ENCODE data around the gene IMP4. TPM values are rescaled to one million over a fixed set of nuclear protein-coding genes. Genes with fewer than 3 reads are reported as not detected.

The IMP4 gene
- total RNA-seq, 1 donor, result 55.7 TPM

GRCh38 chr2:130310881-130311280 is 31.8 kb upstream of the IMP4 start:
- Histone ChIP-seq H3K27ac (ENCODE audit: low read depth, low read length) (no peak overlapping the region), H3K79me2 (ENCODE audit: insufficient read depth, low read length) (no peaks in the 10 kb centered on the region), H2AFZ (ENCODE audit: low read length) (no peak overlapping the region), H4K20me1 (ENCODE audit: insufficient read depth, low read length) (no peaks in the 10 kb centered on the region), H3K4me2 (ENCODE audit: insufficient read depth, low read length) (no peak overlapping the region), H3K27me3 (ENCODE audit: insufficient read depth, low read length) (no peaks in the 10 kb centered on the region), H3K36me3 (ENCODE audit: insufficient read depth, low read length) (no peaks in the 10 kb centered on the region), H3K9me3 (ENCODE audit: low read depth, low read length) (no peaks in the 10 kb centered on the region), H3K4me3 (ENCODE audit: insufficient read depth, low read length) (no peak overlapping the region), H3K4me1 (ENCODE audit: insufficient read depth, low read length) (no peaks in the 10 kb centered on the region)
- no peak for DNase-seq (ENCODE audit: insufficient read length, low spot score, missing footprints)
- no peak for TF ChIP-seq CTCF (IDR thresholded peaks at IDR 0.05; ENCODE audit: extremely low read depth, low read depth, low read length)

GRCh38 chr2:130313812-130314334 is 28.8 kb upstream of the IMP4 start:
- Histone ChIP-seq H2AFZ (ENCODE audit: low read length) (no peak overlapping the region), H3K4me2 (ENCODE audit: insufficient read depth, low read length) (no peak overlapping the region), H3K27me3 (ENCODE audit: insufficient read depth, low read length) (no peaks in the 10 kb centered on the region), H3K4me1 (ENCODE audit: insufficient read depth, low read length) (no peaks in the 10 kb centered on the region), H3K9me3 (ENCODE audit: low read depth, low read length) (no peaks in the 10 kb centered on the region), H3K79me2 (ENCODE audit: insufficient read depth, low read length) (no peaks in the 10 kb centered on the region), H3K4me3 (ENCODE audit: insufficient read depth, low read length) (no peak overlapping the region), H4K20me1 (ENCODE audit: insufficient read depth, low read length) (no peaks in the 10 kb centered on the region), H3K36me3 (ENCODE audit: insufficient read depth, low read length) (no peaks in the 10 kb centered on the region), H3K27ac (ENCODE audit: low read depth, low read length) (no peak overlapping the region)
- DNase-seq (ENCODE audit: insufficient read length, low spot score, missing footprints), result no peak
- TF ChIP-seq CTCF (IDR thresholded peaks at IDR 0.05; ENCODE audit: extremely low read depth, low read depth, low read length), result no peak

GRCh38 chr2:130314377-130314776 is 28.3 kb upstream of the IMP4 start:
- no peaks in the 10 kb centered on the region for H3K27me3 ChIP-seq (ENCODE audit: insufficient read depth, low read length)
- DNase-seq (ENCODE audit: insufficient read length, low spot score, missing footprints), result no peak
- no peak overlapping the region for H3K4me2 ChIP-seq (ENCODE audit: insufficient read depth, low read length)

GRCh38 chr2:130316596-130316995 is 26.1 kb upstream of the IMP4 start:
- no peaks in the 10 kb centered on the region for H3K79me2 ChIP-seq (ENCODE audit: insufficient read depth, low read length)
- DNase-seq (ENCODE audit: insufficient read length, low spot score, missing footprints), result no peak
- no peaks in the 10 kb centered on the region for H4K20me1 ChIP-seq (ENCODE audit: insufficient read depth, low read length)
- H3K36me3 ChIP-seq (ENCODE audit: insufficient read depth, low read length), result no peaks in the 10 kb centered on the region
- no peak overlapping the region for H3K4me3 ChIP-seq (ENCODE audit: insufficient read depth, low read length)
- H3K27ac ChIP-seq (ENCODE audit: low read depth, low read length), result no peak overlapping the region
- H3K9me3 ChIP-seq (ENCODE audit: low read depth, low read length), result no peaks in the 10 kb centered on the region
- H3K4me2 ChIP-seq (ENCODE audit: insufficient read depth, low read length), result no peak overlapping the region
- H3K4me1 ChIP-seq (ENCODE audit: insufficient read depth, low read length), result no peaks in the 10 kb centered on the region
- TF ChIP-seq CTCF (IDR thresholded peaks at IDR 0.05; ENCODE audit: extremely low read depth, low read depth, low read length), result no peak
- no peaks in the 10 kb centered on the region for H3K27me3 ChIP-seq (ENCODE audit: insufficient read depth, low read length)
- H2AFZ ChIP-seq (ENCODE audit: low read length), result no peak overlapping the region

More at GRCh38 chr2:130314377-130314776, 28.3 kb upstream of the IMP4 start:
- no peaks in the 10 kb centered on the region for H3K9me3 ChIP-seq (ENCODE audit: low read depth, low read length)
- TF ChIP-seq CTCF (IDR thresholded peaks at IDR 0.05; ENCODE audit: extremely low read depth, low read depth, low read length), result no peak
- H3K4me1 ChIP-seq (ENCODE audit: insufficient read depth, low read length), result no peaks in the 10 kb centered on the region
- no peaks in the 10 kb centered on the region for H4K20me1 ChIP-seq (ENCODE audit: insufficient read depth, low read length)
- H3K36me3 ChIP-seq (ENCODE audit: insufficient read depth, low read length), result no peaks in the 10 kb centered on the region
- H3K27ac ChIP-seq (ENCODE audit: low read depth, low read length), result no peak overlapping the region
- H3K4me3 ChIP-seq (ENCODE audit: insufficient read depth, low read length), result no peak overlapping the region
- H3K79me2 ChIP-seq (ENCODE audit: insufficient read depth, low read length), result no peaks in the 10 kb centered on the region
- H2AFZ ChIP-seq (ENCODE audit: low read length), result no peak overlapping the region

Data from osteoblast (primary cell).